ENCODE results near the gene MBOAT2.
"Not testable (repeated sequence)": the region's sequence is repeated elsewhere in the genome, so short reads cannot be mapped to it uniquely, and the experiment has no call there.

The MBOAT2 gene

GRCh38 chr2:8896671-8897070, 106.8 kb downstream of the MBOAT2 start:
- not testable (repeated sequence) for DNase-seq (ENCODE audit: low spot score)

GRCh38 chr2:8895087-8895912, 108.2 kb downstream of the MBOAT2 start:
- not testable (repeated sequence) for DNase-seq (ENCODE audit: low spot score)

- DNase-seq (ENCODE audit: low spot score) = no peak
Observed at GRCh38 chr2:8893978-8894820, 109.3 kb downstream of the MBOAT2 start.

GRCh38 chr2:8893474-8893873, 110.0 kb downstream of the MBOAT2 start:
- no peak for DNase-seq (ENCODE audit: low spot score)

DNA sequence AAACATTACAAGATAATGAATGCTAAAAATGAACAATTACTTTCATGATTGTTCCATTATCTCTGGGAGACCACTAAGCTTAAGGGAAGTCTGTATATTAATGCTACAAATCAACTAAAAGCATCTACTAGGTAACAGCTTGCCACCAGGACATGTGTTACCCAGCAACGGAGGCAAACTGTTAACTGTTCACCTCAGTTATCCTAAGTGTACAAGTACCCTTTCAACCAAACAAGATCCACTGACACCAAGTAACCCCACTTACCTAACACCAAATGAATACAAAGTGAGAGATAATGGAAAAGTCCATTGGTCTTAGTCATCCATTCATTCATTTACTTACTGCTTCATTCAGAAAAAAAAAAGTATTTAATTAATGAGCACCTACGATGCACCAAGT, 111.4 kb downstream of the MBOAT2 start:
- DNase-seq (ENCODE audit: low spot score) = no peak

- DNase-seq (ENCODE audit: low spot score) = no peak
Observed at GRCh38 chr2:8889978-8890377, 113.5 kb downstream of the MBOAT2 start.

- DNase-seq (ENCODE audit: low spot score) = no peak
Observed at GRCh38 chr2:8888963-8889362, 114.5 kb downstream of the MBOAT2 start.

DNA sequence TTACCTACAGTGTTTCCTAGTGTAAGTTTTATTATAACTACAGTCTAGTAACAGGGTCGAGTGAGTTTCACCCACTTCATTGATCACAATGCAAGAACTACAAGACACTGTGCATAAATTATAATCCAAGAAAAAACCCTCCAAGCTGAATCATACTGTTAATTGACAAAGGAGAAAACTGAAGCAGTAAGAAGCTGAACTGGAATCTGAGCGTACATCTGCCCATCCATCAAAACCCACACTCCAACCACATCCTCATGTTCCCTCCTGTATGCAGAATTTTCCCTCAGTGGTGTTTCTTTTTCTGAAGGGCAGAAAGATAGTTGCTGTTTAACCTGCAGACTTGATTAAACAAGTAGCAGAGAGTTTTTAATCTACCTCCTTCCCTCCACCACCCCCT, 116.6 kb downstream of the MBOAT2 start:
- no peak for DNase-seq (ENCODE audit: low spot score)

DNA sequence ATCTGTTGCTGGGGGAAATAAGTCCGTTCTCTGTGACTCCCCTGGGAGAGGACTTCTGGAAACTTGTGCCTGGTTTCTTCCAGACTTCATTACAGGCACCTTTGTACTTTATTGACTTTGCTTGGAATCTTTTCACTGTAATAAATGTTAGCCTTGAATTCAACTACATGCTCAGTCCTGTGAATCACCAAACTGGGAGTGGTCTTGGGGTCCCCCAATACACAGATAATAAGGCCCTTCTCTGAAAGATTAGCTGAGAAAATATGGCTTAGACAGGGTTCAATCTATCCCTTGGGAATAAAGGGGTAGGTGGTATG, 117.3 kb downstream of the MBOAT2 start:
- no peak for DNase-seq (ENCODE audit: low spot score)

DNA sequence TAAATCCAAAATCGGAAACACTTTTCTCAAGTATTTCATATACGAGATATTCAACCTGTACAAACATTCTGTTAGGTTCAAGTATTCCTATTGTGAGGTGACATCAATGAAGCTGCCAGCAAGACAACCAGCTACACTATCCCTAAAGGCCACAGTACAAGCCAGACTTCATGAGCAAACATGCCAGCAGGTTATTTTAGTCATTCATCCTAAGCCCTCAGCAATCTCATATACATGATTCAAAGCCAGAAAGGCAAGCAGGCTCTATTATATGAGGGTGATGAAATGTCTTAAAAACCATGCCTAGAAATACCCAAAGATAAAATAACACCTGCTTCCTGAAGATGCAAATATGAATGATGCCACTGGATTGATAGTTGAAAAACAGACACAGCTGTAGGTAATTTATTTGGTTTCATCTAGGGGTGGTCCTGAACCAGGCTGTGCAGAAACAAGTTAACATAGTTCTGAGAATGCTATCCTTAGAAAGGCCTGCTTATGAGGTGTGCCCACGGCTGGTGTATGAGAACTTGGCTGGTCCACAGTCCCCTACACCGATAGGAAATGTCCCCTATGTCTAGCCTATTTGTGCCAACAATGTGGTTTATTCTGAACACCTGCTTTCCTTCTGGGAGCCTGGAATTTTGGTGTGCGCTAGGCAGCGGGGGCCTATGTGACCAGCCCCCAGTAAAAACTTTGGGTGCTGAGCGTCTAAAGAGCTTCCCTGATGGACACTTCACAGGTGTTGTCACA, 117.9 kb downstream of the MBOAT2 start:
- no peak for DNase-seq (ENCODE audit: low spot score)

- DNase-seq (ENCODE audit: low spot score) = no peak
Observed at GRCh38 chr2:8884812-8885211, 118.7 kb downstream of the MBOAT2 start.

DNA sequence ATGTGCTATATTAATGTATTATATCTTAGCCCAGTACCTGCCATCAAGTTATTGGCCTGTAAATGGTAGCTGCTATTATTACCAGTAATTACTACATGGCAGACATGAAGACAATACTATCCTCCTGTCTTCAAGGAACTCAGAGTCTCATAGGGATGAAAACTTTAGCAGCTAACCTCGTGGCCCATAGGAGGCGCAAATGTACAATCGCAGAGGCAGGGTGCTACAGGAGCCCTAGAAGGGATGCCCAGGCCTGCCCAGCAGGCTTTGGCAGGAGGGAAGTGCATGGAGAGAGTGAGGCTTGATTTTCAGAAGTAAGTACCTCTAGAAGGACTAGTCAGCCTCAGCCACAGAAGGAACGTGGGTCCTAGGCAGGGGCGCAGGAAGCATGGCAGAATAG, 121.4 kb downstream of the MBOAT2 start:
- DNase-seq (ENCODE audit: low spot score) = no peak

DNA sequence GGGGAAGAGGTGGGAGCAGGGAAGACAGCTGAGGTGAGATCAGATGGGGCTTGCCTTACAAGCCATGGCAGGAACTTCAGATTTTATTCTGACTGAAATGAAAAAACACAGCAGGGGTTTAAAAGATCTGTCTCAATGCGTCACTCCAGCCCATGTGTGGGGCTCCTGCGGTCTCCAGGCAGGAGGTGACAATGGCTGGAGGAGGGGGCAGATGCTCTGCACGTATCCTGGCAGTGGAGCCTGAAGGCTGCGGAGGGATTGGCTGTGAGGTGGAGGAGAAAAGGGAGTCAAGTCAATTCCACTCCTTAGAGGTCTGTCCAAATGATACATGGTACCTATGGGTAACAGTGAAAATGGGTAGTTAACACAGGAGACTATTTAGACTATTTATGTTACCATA, 125.6 kb downstream of the MBOAT2 start:
- no peak for DNase-seq (ENCODE audit: low spot score)

DNA sequence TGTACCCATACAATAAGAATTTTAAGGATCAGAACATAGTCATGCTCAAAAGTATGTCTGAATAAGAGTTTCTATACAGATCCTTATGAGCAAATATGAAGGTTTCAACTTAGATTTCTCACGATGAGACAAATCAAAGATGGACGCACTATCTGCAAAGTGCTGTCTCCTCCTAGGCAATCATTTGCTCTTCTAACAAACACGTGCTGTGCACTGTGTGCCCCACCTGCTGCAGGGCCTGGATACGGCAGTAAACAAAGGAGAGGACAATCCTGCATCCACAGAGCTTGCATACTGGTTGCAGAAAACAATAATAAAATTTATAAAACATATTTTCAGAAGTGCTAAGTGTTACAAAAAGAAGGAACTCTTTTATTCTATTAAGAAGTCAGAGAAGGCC, 126.2 kb downstream of the MBOAT2 start:
- no peak for DNase-seq (ENCODE audit: low spot score)

GRCh38 chr2:8876628-8877027, 126.9 kb downstream of the MBOAT2 start:
- no peak for DNase-seq (ENCODE audit: low spot score)

DNA sequence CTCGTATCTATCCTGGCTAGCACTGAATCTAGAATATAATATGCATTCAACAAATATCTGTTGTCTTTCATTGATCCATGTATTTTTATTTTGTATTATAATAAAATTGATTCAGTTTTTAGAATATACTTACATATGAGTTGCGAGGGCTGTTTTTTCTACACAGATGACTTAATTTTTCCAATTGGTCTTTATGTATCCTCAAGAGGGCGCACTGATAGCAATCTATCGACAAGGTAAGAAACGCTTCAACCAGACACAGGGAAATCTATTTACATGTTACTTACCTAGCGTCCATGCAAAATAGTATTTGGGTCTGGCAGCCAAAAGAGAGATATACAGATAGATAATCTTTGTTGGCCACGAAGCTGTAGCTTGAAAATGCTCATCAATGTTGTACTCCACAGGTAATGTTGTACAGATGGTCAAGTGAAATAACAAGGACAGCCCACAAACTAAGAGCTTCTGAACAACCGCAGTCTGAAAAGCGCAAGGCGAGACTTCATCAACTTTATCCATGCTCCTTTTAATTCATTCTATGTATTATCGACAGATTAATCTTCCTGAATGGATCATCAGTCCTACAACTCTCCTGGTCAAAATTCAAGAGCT, 130.6 kb downstream of the MBOAT2 start:
- peak; percentile 16 for DNase-seq (ENCODE audit: low spot score)

- no peak for DNase-seq (ENCODE audit: low spot score)
Observed at GRCh38 chr2:8870441-8870840, 133.0 kb downstream of the MBOAT2 start.

- DNase-seq (ENCODE audit: low spot score) = no peak
Observed at GRCh38 chr2:8867363-8867762, 136.1 kb downstream of the MBOAT2 start.

- DNase-seq (ENCODE audit: low spot score) = no peak
Observed at GRCh38 chr2:8863331-8863953, 140.0 kb downstream of the MBOAT2 start.

- no peak for DNase-seq (ENCODE audit: low spot score)
Observed at GRCh38 chr2:8862230-8862629, 141.3 kb downstream of the MBOAT2 start.

- DNase-seq (ENCODE audit: low spot score) = no peak
Observed at GRCh38 chr2:8861797-8862196, 141.7 kb downstream of the MBOAT2 start.

- no peak for DNase-seq (ENCODE audit: low spot score)
Observed at GRCh38 chr2:8860239-8860638, 143.2 kb downstream of the MBOAT2 start.

All from HuH-7.5 (cell line).